Islet precursor cell (in vitro differentiated cells): ENCODE results near the gene MXRA8.

Source experiments
- DNase-seq: peaks from one replicate; pipeline ENCODE4 v3.0.0-alpha.2; 2018

MXRA8 gene

GRCh38 chr1:1333551-1334241 lies 24.7 kb downstream of the MXRA8 start:
- DNase-seq, result no peak

DNA sequence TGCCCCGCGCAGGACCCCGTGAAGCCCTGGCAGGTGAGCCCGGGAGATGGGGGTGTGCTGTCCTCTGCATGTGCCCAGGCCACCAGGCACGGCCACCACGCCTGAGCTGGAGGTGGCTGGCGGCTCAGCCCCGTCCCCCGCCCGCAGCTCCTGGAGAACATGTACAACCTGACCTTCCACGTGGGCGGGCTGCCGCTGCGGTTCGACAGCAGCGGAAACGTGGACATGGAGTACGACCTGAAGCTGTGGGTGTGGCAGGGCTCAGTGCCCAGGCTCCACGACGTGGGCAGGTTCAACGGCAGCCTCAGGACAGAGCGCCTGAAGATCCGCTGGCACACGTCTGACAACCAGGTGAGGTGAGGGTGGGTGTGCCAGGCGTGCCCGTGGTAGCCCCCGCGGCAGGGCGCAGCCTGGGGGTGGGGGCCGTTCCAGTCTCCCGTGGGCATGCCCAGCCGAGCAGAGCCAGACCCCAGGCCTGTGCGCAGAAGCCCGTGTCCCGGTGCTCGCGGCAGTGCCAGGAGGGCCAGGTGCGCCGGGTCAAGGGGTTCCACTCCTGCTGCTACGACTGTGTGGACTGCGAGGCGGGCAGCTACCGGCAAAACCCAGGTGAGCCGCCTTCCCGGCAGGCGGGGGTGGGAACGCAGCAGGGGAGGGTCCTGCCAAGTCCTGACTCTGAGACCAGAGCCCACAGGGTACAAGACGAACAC lies 25.4 kb downstream of the MXRA8 start:
- DNase-seq, result no peak

GRCh38 chr1:1332031-1332755 lies 26.2 kb downstream of the MXRA8 start:
- DNase-seq, result no peak

DNA sequence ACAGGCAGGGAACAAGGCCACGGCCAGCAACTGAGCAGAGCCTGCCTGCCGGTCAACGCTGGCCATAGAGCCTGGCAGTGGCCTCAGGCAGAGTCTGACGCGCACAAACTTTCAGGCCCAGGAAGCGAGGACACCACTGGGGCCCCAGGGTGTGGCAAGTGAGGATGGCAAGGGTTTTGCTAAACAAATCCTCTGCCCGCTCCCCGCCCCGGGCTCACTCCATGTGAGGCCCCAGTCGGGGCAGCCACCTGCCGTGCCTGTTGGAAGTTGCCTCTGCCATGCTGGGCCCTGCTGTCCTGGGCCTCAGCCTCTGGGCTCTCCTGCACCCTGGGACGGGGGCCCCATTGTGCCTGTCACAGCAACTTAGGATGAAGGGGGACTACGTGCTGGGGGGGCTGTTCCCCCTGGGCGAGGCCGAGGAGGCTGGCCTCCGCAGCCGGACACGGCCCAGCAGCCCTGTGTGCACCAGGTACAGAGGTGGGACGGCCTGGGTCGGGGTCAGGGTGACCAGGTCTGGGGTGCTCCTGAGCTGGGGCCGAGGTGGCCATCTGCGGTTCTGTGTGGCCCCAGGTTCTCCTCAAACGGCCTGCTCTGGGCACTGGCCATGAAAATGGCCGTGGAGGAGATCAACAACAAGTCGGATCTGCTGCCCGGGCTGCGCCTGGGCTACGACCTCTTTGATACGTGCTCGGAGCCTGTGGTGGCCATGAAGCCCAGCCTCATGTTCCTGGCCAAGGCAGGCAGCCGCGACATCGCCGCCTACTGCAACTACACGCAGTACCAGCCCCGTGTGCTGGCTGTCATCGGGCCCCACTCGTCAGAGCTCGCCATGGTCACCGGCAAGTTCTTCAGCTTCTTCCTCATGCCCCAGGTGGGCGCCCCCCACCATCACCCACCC lies 27.0 kb downstream of the MXRA8 start, which contains the start of gene TAS1R3:
Gene TAS1R3, plus strand, starts transcription at position 213 of the 898 bp plus-strand sequence. Its CDS starts 66 bp downstream, at position 279.
- no peak for DNase-seq

GRCh38 chr1:1330366-1331067 lies 27.8 kb downstream of the MXRA8 start:
- DNase-seq, result no peak

DNA sequence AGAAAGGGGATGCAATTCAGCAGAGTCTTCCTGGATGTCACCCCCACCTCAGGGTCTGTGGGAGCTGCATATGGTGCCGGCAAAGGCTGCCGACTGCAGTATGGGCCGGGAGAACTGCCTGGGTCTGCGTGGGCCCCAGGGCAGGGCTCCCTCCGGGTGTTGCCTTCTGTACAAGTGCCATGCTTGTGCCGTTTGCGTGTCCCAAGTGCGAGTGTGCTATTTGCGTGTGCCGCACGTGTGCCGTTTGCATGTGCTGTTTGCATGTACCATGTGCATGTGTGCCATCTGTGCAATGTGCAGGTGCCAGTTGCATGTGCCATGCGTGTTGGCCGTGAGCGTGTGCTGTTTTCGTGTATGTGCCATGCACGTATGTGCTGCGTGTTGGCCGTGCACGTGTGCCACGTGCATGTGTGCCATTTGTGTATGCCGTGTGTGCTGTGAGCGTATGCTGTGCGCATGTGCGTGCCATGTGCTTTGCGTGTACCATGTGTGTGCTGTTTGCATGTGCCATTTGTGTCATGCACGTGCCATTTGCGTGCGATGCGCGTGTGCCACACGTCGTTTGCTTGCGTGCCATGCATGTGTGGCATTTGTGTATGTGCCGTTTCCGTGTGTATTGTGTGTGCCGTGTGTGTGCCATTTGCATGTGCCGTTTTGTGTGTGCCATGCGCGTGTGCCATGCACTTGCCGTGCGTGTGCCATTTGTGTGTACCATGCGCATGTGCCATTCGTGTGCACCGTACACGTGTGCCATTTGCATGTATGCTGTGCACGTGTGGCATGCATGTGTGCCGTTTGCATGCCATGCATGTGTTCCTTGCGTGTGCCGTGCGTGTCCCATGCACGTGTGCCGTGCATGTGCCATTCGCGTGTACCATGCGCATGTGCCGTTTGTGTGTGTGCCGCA lies 28.8 kb downstream of the MXRA8 start:
- DNase-seq, result no peak

DNA sequence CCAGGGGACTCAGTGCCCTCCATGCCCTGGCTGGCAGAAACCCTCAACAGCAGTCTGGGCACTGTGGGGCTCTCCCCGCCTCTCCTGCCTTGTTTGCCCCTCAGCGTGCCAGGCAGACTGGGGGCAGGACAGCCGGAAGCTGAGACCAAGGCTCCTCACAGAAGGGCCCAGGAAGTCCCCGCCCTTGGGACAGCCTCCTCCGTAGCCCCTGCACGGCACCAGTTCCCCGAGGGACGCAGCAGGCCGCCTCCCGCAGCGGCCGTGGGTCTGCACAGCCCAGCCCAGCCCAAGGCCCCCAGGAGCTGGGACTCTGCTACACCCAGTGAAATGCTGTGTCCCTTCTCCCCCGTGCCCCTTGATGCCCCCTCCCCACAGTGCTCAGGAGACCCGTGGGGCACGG lies 30.1 kb downstream of the MXRA8 start:
- DNase-seq, result no peak

GRCh38 chr1:1327291-1327690 lies 31.1 kb downstream of the MXRA8 start:
- DNase-seq, result no peak

- DNase-seq, result no peak
Observed at GRCh38 chr1:1326075-1326605, 32.2 kb downstream of the MXRA8 start.

DNA sequence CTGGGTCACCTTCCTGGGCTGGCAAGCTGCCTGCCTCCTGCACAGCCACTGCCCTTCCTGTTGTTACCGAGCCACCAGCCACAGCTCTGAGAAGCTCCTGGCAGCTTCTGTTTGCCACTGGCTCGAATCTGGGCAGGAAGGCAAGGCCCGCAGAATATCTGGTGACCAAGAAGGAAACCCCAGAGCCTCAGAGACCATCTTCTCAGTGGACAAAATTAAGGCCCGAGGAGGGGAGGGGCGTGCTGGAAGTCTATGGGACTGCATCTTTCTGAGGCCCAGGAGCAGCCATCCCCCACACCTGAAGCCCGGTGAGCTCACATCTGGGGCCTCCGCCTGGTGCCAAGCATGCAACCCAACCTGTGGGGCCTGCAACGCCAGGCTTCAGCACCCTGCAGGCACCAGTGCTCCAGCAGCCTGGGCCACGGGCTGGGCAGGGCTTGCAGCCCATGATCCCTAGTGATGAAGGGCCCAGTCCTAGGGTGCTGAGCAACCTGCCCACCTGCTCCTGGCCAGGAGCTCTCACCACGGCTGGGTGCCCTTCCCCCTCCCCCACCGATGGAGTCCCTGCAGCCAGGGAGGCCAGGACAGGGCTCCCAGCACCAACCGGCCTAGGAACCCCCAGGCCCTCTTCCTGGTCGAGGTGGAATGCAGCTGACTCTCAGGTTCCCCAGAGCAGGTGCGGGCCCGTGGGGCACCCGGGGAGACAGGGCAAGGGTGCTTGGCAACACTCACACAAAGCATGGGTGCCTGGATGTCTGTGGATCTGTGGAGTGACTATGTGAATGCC lies 32.9 kb downstream of the MXRA8 start:
- DNase-seq, result no peak

GRCh38 chr1:1324524-1325287 lies 33.6 kb downstream of the MXRA8 start, which contains the start of the genes CPTP and INTS11:
Gene CPTP (plus strand): TSS chr1:1324802. CDS start chr1:1326911, 2,109 bp downstream.
Gene INTS11 (minus strand): TSS chr1:1324660. CDS start chr1:1324608, 52 bp downstream.
- peak; percentile 96 for DNase-seq

DNA sequence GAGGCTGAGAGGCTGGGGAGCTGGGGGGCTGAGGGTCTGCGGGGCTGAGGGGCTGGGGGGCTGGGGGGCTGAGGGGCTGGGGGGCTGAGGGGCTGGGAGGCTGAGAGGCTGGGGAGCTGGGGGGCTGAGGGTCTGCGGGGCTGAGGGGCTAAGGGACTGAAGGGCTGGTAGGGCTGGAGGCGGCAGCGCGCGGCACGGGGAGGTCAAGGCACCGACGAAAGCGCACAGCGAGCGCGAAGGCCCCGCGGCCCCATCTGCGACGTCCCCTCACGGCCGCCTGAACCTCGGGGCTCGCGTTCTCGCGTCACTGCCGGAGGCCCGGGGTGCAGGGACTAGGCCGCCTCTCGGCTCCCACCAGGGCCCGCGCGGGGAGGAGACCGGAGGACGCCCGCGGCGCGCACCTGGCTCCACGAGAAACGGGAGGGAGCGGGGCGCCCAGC lies 34.3 kb downstream of the MXRA8 start:
- no peak for DNase-seq

DNA sequence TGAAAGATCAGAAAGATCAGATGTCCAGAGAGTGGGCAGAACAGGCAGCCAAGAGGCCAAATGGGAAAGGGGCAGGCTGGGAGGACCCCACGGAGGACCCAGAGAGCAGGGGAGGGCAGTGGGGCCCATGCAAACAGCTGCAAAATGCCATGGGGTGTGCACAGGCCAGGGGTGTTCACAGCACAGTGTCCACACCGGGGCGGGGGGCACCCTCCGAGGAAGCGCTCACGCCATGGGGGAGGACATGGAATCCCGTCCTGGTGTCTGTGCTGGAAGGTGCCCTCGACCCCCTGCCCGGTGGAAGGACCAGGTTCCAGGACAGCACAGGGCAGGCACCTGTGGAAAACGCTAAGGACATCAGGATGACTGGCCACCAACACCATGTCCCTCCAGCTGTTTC lies 35.4 kb downstream of the MXRA8 start:
- no peak for DNase-seq

DNA sequence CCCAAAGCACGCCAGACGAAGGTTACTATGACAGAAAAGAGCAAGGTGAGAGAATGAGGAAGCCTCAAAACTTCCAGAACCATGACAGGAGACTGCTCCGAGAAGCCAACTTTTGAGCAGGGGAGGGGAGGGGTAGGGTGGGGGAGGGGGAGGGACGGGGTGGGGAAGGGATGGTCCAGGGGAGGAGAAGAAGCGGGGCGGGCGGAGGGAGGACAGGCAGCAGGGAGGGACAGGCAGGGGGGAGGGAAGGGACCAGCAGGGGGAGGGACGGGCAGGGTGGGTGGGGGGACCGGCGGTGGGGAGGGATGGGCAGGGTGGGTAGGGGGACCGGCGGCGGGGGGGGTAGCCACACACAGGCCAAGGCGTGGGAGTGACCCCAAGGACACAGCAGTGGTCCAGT lies 35.9 kb downstream of the MXRA8 start:
- DNase-seq, result no peak

DNA sequence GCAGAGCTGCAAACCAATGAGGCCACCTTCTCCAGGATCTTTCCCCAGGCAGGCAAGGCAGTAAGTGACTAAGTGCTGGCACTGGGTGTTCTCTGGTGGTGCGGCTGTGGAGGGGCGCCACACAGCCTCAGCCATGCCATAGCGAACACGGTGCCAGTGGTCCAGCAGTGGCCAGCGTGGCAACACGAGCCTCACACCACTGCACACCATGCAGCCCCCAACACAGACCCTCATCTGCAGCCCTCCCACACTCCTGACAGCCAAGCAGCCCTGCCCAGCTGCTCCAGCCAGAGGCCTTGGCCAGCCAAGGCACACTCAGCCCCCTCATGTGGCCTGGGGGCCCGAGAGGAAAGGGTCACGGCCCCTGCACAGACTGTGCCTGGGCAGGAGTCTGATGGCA lies 36.9 kb downstream of the MXRA8 start:
- no peak for DNase-seq

DNA sequence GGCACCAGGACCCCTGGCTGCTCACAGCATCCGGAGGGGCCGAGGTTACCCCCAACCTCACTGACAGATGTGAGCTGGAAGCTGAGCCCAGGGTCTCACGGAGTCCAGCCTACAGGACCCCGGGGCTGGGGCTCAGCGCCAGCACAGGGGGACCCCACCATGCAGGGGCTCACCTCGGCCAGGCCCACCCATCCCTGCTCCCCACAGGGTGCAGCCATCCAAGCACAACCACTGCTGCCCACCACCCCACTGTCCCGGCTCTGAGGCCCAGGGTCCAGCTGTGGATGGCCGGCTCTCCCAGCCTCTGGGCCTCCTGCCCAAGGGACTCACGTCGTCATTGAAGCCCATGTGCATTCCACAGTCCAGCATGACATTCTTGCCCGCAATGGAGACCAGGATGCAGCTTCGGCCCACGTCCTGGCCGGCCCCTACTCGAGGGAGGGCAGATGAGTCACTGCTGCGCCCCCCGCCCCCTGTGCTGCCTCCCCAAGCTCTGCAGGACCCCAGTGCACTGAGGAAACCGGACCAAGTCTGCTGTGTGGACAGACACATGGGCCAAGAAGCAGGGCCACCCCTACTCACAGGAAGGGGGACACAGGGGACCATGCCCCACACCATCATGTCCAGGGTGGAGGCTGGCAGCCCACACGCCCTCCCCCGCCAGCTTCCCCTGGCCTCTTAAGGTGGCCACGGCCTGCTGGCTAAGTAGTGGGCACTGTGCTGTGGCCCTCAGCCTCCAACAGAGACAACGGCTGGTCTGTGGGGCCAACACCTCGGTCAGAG lies 37.5 kb downstream of the MXRA8 start:
- DNase-seq, result no peak

GRCh38 chr1:1319646-1319941 lies 38.8 kb downstream of the MXRA8 start:
- DNase-seq, result no peak
